GM10266 (cell line): Measurements from ENCODE around the gene BOLA2B.

Experiments used
- DNase-seq: peaks from one replicate; pipeline ENCODE4 v3.0.0; 2012; ENCODE audit errors: extremely low spot score
- TF ChIP-seq, protein P1 (sequence below): IDR thresholded peaks from 2 replicates; pipeline ENCODE4 v1.5.1; 2012; ENCODE audit warnings: mild to moderate bottlenecking, low read depth; ENCODE audit not compliant: control insufficient read depth, insufficient read depth; ENCODE audit errors: missing control alignments

BOLA2B gene

GRCh38 chr16:30147843-30148510, 45.5 kb downstream of the BOLA2B start:
- TF ChIP-seq, protein P1, sequence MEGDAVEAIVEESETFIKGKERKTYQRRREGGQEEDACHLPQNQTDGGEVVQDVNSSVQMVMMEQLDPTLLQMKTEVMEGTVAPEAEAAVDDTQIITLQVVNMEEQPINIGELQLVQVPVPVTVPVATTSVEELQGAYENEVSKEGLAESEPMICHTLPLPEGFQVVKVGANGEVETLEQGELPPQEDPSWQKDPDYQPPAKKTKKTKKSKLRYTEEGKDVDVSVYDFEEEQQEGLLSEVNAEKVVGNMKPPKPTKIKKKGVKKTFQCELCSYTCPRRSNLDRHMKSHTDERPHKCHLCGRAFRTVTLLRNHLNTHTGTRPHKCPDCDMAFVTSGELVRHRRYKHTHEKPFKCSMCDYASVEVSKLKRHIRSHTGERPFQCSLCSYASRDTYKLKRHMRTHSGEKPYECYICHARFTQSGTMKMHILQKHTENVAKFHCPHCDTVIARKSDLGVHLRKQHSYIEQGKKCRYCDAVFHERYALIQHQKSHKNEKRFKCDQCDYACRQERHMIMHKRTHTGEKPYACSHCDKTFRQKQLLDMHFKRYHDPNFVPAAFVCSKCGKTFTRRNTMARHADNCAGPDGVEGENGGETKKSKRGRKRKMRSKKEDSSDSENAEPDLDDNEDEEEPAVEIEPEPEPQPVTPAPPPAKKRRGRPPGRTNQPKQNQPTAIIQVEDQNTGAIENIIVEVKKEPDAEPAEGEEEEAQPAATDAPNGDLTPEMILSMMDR, result no peak
- DNase-seq, result no peak

GRCh38 chr16:30145657-30146056, 47.8 kb downstream of the BOLA2B start:
- TF ChIP-seq, protein P1, result no peak

GRCh38 chr16:30144917-30145316, 48.5 kb downstream of the BOLA2B start:
- TF ChIP-seq, protein P1, result no peak
- DNase-seq, result no peak

More at GRCh38 chr16:30145657-30146056, 47.8 kb downstream of the BOLA2B start:
- no peak for DNase-seq

DNA sequence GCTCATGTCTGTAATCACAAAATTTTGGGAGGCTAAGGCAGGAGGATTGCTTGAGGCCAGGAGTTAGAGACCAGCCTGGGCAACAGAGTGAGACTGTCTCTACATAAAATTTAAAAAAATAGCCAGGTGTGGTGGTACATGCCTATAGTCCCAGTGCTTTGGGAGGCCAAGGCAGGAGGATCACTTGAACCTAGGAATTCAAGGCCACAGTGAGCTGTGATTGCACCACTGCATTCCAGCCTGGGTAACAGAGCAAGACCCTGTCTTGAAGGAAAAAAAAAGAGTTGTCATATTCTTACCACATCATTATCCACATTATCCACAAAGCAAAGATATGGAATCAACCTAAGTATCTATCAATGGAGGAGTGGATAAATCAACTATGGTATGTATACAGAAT, 49.4 kb downstream of the BOLA2B start:
- no peak for DNase-seq
- TF ChIP-seq, protein P1, result no peak

GRCh38 chr16:30143347-30143702, 50.1 kb downstream of the BOLA2B start:
- no peak for DNase-seq
- TF ChIP-seq, protein P1, result no peak
